Measurements from ENCODE around the gene SAMHD1. TPM values are rescaled to one million over a fixed set of nuclear protein-coding genes. Genes with fewer than 3 reads are reported as not detected.

Gene SAMHD1
- total and polyA plus RNA-seq, 2 of the 13 experiments (the other 11 are each of a cell fraction or from before 2014, with no cell fraction given) = 16.9 to 43.5 TPM

DNA sequence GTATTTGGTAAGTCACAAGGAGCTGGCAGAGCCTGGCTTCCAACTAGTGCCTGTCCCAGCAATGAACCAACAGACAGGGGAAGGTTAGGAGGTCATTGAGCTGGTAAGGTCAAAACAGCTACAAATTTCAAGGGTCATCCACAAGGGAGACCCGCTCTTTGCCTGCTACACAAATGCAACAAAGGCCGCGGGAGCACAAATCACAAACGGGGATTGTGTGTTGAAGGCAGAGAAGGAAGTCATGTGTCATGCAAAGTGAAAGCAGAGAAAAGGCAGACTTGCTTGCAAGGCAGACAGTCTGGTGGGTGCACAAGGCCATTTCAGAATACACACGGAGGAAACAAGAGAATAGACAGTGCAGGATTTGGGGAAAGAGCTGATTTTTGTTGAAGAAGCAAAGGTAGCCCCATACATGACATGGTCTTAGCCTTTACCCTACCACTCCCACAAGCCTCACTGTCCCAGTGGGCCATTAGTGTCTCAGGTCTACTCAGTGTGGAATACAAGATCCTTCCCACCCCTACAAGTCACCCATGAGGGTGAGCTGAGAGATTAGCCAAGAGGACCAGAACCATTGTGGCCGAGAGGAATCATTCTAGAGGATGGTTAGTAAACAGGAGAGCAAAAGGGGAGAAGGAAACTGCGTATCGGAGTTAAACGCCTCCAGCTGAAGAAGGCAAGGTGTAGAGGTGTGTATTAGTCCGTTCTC is 18.1 kb upstream of the SAMHD1 start (continued):
- TF ChIP-seq, protein P1, sequence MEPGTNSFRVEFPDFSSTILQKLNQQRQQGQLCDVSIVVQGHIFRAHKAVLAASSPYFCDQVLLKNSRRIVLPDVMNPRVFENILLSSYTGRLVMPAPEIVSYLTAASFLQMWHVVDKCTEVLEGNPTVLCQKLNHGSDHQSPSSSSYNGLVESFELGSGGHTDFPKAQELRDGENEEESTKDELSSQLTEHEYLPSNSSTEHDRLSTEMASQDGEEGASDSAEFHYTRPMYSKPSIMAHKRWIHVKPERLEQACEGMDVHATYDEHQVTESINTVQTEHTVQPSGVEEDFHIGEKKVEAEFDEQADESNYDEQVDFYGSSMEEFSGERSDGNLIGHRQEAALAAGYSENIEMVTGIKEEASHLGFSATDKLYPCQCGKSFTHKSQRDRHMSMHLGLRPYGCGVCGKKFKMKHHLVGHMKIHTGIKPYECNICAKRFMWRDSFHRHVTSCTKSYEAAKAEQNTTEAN (CRISPR knock-in tag; conservative IDR thresholded peaks at IDR 0.05) = no peak
- TF ChIP-seq, protein P2, sequence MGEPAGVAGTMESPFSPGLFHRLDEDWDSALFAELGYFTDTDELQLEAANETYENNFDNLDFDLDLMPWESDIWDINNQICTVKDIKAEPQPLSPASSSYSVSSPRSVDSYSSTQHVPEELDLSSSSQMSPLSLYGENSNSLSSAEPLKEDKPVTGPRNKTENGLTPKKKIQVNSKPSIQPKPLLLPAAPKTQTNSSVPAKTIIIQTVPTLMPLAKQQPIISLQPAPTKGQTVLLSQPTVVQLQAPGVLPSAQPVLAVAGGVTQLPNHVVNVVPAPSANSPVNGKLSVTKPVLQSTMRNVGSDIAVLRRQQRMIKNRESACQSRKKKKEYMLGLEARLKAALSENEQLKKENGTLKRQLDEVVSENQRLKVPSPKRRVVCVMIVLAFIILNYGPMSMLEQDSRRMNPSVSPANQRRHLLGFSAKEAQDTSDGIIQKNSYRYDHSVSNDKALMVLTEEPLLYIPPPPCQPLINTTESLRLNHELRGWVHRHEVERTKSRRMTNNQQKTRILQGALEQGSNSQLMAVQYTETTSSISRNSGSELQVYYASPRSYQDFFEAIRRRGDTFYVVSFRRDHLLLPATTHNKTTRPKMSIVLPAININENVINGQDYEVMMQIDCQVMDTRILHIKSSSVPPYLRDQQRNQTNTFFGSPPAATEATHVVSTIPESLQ (CRISPR knock-in tag; conservative IDR thresholded peaks at IDR 0.05) = no peak
- TF ChIP-seq, protein P3, sequence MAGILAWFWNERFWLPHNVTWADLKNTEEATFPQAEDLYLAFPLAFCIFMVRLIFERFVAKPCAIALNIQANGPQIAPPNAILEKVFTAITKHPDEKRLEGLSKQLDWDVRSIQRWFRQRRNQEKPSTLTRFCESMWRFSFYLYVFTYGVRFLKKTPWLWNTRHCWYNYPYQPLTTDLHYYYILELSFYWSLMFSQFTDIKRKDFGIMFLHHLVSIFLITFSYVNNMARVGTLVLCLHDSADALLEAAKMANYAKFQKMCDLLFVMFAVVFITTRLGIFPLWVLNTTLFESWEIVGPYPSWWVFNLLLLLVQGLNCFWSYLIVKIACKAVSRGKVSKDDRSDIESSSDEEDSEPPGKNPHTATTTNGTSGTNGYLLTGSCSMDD (CRISPR knock-in tag; IDR thresholded peaks at IDR 0.05) = no peak
- TF ChIP-seq, protein P4, sequence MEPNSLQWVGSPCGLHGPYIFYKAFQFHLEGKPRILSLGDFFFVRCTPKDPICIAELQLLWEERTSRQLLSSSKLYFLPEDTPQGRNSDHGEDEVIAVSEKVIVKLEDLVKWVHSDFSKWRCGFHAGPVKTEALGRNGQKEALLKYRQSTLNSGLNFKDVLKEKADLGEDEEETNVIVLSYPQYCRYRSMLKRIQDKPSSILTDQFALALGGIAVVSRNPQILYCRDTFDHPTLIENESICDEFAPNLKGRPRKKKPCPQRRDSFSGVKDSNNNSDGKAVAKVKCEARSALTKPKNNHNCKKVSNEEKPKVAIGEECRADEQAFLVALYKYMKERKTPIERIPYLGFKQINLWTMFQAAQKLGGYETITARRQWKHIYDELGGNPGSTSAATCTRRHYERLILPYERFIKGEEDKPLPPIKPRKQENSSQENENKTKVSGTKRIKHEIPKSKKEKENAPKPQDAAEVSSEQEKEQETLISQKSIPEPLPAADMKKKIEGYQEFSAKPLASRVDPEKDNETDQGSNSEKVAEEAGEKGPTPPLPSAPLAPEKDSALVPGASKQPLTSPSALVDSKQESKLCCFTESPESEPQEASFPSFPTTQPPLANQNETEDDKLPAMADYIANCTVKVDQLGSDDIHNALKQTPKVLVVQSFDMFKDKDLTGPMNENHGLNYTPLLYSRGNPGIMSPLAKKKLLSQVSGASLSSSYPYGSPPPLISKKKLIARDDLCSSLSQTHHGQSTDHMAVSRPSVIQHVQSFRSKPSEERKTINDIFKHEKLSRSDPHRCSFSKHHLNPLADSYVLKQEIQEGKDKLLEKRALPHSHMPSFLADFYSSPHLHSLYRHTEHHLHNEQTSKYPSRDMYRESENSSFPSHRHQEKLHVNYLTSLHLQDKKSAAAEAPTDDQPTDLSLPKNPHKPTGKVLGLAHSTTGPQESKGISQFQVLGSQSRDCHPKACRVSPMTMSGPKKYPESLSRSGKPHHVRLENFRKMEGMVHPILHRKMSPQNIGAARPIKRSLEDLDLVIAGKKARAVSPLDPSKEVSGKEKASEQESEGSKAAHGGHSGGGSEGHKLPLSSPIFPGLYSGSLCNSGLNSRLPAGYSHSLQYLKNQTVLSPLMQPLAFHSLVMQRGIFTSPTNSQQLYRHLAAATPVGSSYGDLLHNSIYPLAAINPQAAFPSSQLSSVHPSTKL (CRISPR knock-in tag; IDR thresholded peaks at IDR 0.05) = no peak
- TF ChIP-seq HHEX (CRISPR knock-in tag; IDR thresholded peaks at IDR 0.05) = 0 out of 2 replicates have a peak, but pooled peaks have one; percentile 15
- TF ChIP-seq SALL1 (CRISPR knock-in tag; IDR thresholded peaks at IDR 0.05) = peak; percentile 19; the same call in 1 of the 2 replicates
- TF ChIP-seq, protein P5, sequence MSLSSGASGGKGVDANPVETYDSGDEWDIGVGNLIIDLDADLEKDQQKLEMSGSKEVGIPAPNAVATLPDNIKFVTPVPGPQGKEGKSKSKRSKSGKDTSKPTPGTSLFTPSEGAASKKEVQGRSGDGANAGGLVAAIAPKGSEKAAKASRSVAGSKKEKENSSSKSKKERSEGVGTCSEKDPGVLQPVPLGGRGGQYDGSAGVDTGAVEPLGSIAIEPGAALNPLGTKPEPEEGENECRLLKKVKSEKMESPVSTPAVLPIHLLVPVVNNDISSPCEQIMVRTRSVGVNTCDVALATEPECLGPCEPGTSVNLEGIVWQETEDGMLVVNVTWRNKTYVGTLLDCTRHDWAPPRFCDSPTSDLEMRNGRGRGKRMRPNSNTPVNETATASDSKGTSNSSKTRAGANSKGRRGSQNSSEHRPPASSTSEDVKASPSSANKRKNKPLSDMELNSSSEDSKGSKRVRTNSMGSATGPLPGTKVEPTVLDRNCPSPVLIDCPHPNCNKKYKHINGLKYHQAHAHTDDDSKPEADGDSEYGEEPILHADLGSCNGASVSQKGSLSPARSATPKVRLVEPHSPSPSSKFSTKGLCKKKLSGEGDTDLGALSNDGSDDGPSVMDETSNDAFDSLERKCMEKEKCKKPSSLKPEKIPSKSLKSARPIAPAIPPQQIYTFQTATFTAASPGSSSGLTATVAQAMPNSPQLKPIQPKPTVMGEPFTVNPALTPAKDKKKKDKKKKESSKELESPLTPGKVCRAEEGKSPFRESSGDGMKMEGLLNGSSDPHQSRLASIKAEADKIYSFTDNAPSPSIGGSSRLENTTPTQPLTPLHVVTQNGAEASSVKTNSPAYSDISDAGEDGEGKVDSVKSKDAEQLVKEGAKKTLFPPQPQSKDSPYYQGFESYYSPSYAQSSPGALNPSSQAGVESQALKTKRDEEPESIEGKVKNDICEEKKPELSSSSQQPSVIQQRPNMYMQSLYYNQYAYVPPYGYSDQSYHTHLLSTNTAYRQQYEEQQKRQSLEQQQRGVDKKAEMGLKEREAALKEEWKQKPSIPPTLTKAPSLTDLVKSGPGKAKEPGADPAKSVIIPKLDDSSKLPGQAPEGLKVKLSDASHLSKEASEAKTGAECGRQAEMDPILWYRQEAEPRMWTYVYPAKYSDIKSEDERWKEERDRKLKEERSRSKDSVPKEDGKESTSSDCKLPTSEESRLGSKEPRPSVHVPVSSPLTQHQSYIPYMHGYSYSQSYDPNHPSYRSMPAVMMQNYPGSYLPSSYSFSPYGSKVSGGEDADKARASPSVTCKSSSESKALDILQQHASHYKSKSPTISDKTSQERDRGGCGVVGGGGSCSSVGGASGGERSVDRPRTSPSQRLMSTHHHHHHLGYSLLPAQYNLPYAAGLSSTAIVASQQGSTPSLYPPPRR (CRISPR knock-in tag; IDR thresholded peaks at IDR 0.05; ENCODE audit: borderline replicate concordance) = no peak
